ENCODE data around the gene MADCAM1.
A peak's percentile ranks its signal among the peaks of the same experiment; 100 is the strongest.

The MADCAM1 gene

GRCh38 chr19:524062-524674 is 27.9 kb downstream of the MADCAM1 start:
- Histone ChIP-seq H3K27me3 (ENCODE audit: control insufficient read depth, insufficient read depth, low read length) (peaks cover 11% of the 10 kb centered on the region), H3K9me3 (ENCODE audit: control insufficient read depth, low read length) (no peaks in the 10 kb centered on the region), H3K9ac (ENCODE audit: low read length) (no peak overlapping the region)

GRCh38 chr19:525029-525428 is 28.7 kb downstream of the MADCAM1 start:
- Histone ChIP-seq H3K9me3 (ENCODE audit: control insufficient read depth, low read length) (no peaks in the 10 kb centered on the region), H3K27me3 (ENCODE audit: control insufficient read depth, insufficient read depth, low read length) (peaks cover 11% of the 10 kb centered on the region), H3K9ac (ENCODE audit: low read length) (no peak overlapping the region), H3K36me3 (ENCODE audit: control insufficient read depth, insufficient read depth, low read length) (no peaks in the 10 kb centered on the region), H3K4me1 (ENCODE audit: control insufficient read depth, insufficient read depth, low read length) (no peaks in the 10 kb centered on the region), H3K4me3 (ENCODE audit: low read length) (no peak overlapping the region)

More at GRCh38 chr19:524062-524674, 27.9 kb downstream of the MADCAM1 start:
- Histone ChIP-seq H3K4me1 (ENCODE audit: control insufficient read depth, insufficient read depth, low read length) (no peaks in the 10 kb centered on the region), H3K4me3 (ENCODE audit: low read length) (no peak overlapping the region), H3K36me3 (ENCODE audit: control insufficient read depth, insufficient read depth, low read length) (no peaks in the 10 kb centered on the region)

- Histone ChIP-seq H3K4me1 (ENCODE audit: control insufficient read depth, insufficient read depth, low read length) (peaks cover 4% of the 10 kb centered on the region), H3K36me3 (ENCODE audit: control insufficient read depth, insufficient read depth, low read length) (no peaks in the 10 kb centered on the region), H3K9ac (ENCODE audit: low read length) (no peak overlapping the region), H3K27me3 (ENCODE audit: control insufficient read depth, insufficient read depth, low read length) (peaks cover 11% of the 10 kb centered on the region), H3K9me3 (ENCODE audit: control insufficient read depth, low read length) (no peaks in the 10 kb centered on the region), H3K4me3 (ENCODE audit: low read length) (no peak overlapping the region)
Observed at GRCh38 chr19:525857-526419, 29.7 kb downstream of the MADCAM1 start.

- peak overlapping the region; percentile 70 for H3K9ac ChIP-seq (ENCODE audit: low read length)
- no peaks in the 10 kb centered on the region for H3K9me3 ChIP-seq (ENCODE audit: control insufficient read depth, low read length)
- H3K4me1 ChIP-seq (ENCODE audit: control insufficient read depth, insufficient read depth, low read length): peaks cover 28% of the 10 kb centered on the region
- H3K4me3 ChIP-seq (ENCODE audit: low read length): peak overlapping the region; percentile 63
- H3K27me3 ChIP-seq (ENCODE audit: control insufficient read depth, insufficient read depth, low read length): peaks cover 8% of the 10 kb centered on the region
- no peaks in the 10 kb centered on the region for H3K36me3 ChIP-seq (ENCODE audit: control insufficient read depth, insufficient read depth, low read length)
Observed at GRCh38 chr19:530134-531008, 34.1 kb downstream of the MADCAM1 start.

GRCh38 chr19:531009-531752 is 34.9 kb downstream of the MADCAM1 start:
- H3K9me3 ChIP-seq (ENCODE audit: control insufficient read depth, low read length): no peaks in the 10 kb centered on the region
- peak overlapping the region; percentile 70 for H3K9ac ChIP-seq (ENCODE audit: low read length)
- H3K27me3 ChIP-seq (ENCODE audit: control insufficient read depth, insufficient read depth, low read length): peaks cover 6% of the 10 kb centered on the region
- peak overlapping the region; percentile 63 for H3K4me3 ChIP-seq (ENCODE audit: low read length)
- peaks cover 28% of the 10 kb centered on the region for H3K4me1 ChIP-seq (ENCODE audit: control insufficient read depth, insufficient read depth, low read length)
- no peaks in the 10 kb centered on the region for H3K36me3 ChIP-seq (ENCODE audit: control insufficient read depth, insufficient read depth, low read length)

GRCh38 chr19:531753-532560 is 35.7 kb downstream of the MADCAM1 start, which contains the start of gene CDC34:
CDC34 (plus strand) TSS chr19:531760; CDS start chr19:531932, 172 bp downstream.
- Histone ChIP-seq H3K9ac (ENCODE audit: low read length) (peak within 1 kb of the TSS; percentile 76), H3K4me3 (ENCODE audit: low read length) (peak within 1 kb of the TSS; percentile 63), H3K36me3 (ENCODE audit: control insufficient read depth, insufficient read depth, low read length) (no peaks in the 10 kb centered on the region), H3K27me3 (ENCODE audit: control insufficient read depth, insufficient read depth, low read length) (peaks cover 5% of the 10 kb centered on the region), H3K4me1 (ENCODE audit: control insufficient read depth, insufficient read depth, low read length) (peaks cover 28% of the 10 kb centered on the region), H3K9me3 (ENCODE audit: control insufficient read depth, low read length) (no peaks in the 10 kb centered on the region)

GRCh38 chr19:532561-533363 is 36.5 kb downstream of the MADCAM1 start:
- Histone ChIP-seq H3K9ac (ENCODE audit: low read length) (peak overlapping the region; percentile 76), H3K9me3 (ENCODE audit: control insufficient read depth, low read length) (no peaks in the 10 kb centered on the region), H3K4me3 (ENCODE audit: low read length) (peak overlapping the region; percentile 46), H3K4me1 (ENCODE audit: control insufficient read depth, insufficient read depth, low read length) (peaks cover 28% of the 10 kb centered on the region), H3K36me3 (ENCODE audit: control insufficient read depth, insufficient read depth, low read length) (no peaks in the 10 kb centered on the region), H3K27me3 (ENCODE audit: control insufficient read depth, insufficient read depth, low read length) (peaks cover 5% of the 10 kb centered on the region)

GRCh38 chr19:533364-534058 is 37.2 kb downstream of the MADCAM1 start:
- no peaks in the 10 kb centered on the region for H3K9me3 ChIP-seq (ENCODE audit: control insufficient read depth, low read length)
- H3K27me3 ChIP-seq (ENCODE audit: control insufficient read depth, insufficient read depth, low read length): peaks cover 4% of the 10 kb centered on the region
- peaks cover 28% of the 10 kb centered on the region for H3K4me1 ChIP-seq (ENCODE audit: control insufficient read depth, insufficient read depth, low read length)
- H3K9ac ChIP-seq (ENCODE audit: low read length): peak overlapping the region; percentile 76
- peak overlapping the region; percentile 46 for H3K4me3 ChIP-seq (ENCODE audit: low read length)
- H3K36me3 ChIP-seq (ENCODE audit: control insufficient read depth, insufficient read depth, low read length): no peaks in the 10 kb centered on the region

- Histone ChIP-seq H3K9ac (ENCODE audit: low read length) (peak overlapping the region; percentile 76), H3K4me3 (ENCODE audit: low read length) (no peak overlapping the region)
Observed at GRCh38 chr19:534088-534487, 37.8 kb downstream of the MADCAM1 start.

GRCh38 chr19:535017-535835 is 38.9 kb downstream of the MADCAM1 start:
- no peaks in the 10 kb centered on the region for H3K9me3 ChIP-seq (ENCODE audit: control insufficient read depth, low read length)

More at GRCh38 chr19:534088-534487, 37.8 kb downstream of the MADCAM1 start:
- no peaks in the 10 kb centered on the region for H3K9me3 ChIP-seq (ENCODE audit: control insufficient read depth, low read length)
- peaks cover 28% of the 10 kb centered on the region for H3K4me1 ChIP-seq (ENCODE audit: control insufficient read depth, insufficient read depth, low read length)
- no peaks in the 10 kb centered on the region for H3K27me3 ChIP-seq (ENCODE audit: control insufficient read depth, insufficient read depth, low read length)
- H3K36me3 ChIP-seq (ENCODE audit: control insufficient read depth, insufficient read depth, low read length): no peaks in the 10 kb centered on the region

More at GRCh38 chr19:535017-535835, 38.9 kb downstream of the MADCAM1 start:
- H3K4me1 ChIP-seq (ENCODE audit: control insufficient read depth, insufficient read depth, low read length): peaks cover 28% of the 10 kb centered on the region
- no peaks in the 10 kb centered on the region for H3K27me3 ChIP-seq (ENCODE audit: control insufficient read depth, insufficient read depth, low read length)
- no peaks in the 10 kb centered on the region for H3K36me3 ChIP-seq (ENCODE audit: control insufficient read depth, insufficient read depth, low read length)
- H3K9ac ChIP-seq (ENCODE audit: low read length): no peak overlapping the region
- H3K4me3 ChIP-seq (ENCODE audit: low read length): no peak overlapping the region
